GM12878 (cell line): ENCODE results near the gene POLG. TPM values are rescaled to one million over a fixed set of nuclear protein-coding genes. Genes with fewer than 3 reads are reported as not detected.
A peak's percentile ranks its signal among the peaks of the same experiment; 100 is the strongest.

Source experiments
- ATAC-seq: fragments of 200-7000 bp; cut with Tn5 transposase; 3 replicates; pipeline ENCODE4 v1.9.1; 2020; ENCODE audit warnings: mild to moderate bottlenecking, moderate library complexity
- BruUV-seq: library from RNA; stranded (reverse); fragments of 400-500 nt; replicated peaks from 2 replicates; lab custom pipeline; 2021; lab: Mats Ljungman, UMichigan
- CTCF ChIA-PET: fragments of 300-600 bp; sonication (Branson Sonifier 250); formaldehyde crosslinking; extraction: SDS; loops from one replicate; lab custom pipeline; 2021; ENCODE audit warnings: inconsistent platforms; lab: Yijun Ruan, JAX
- POLR2A ChIA-PET: fragments of 350-600 bp; formaldehyde crosslinking; extraction: SDS; loops from one replicate; lab custom pipeline; 2021; ENCODE audit warnings: inconsistent platforms; lab: Charles Lee
- RAD21 ChIA-PET: fragments of 300-600 bp; sonication (Branson Sonifier 250); formaldehyde crosslinking; loops from one replicate; lab custom pipeline; 2023; ENCODE audit warnings: antibody characterized with exemption; ENCODE audit not compliant: unreplicated experiment; lab: Charles Lee
- SMC1A ChIA-PET: fragments of 300-600 bp; sonication (Branson Sonifier 250); formaldehyde crosslinking; loops from one replicate; lab custom pipeline; 2023; ENCODE audit not compliant: unreplicated experiment, uncharacterized antibody; lab: Charles Lee
- DNase-seq: peaks from one replicate; pipeline ENCODE4 v3.0.0-alpha.2; 2011; ENCODE audit warnings: low read depth, low spot score
- FAIRE-seq: peaks from 3 replicates; lab custom pipeline; 2011; peaks lifted over from hg19 to GRCh38; lab: Jason Lieb, UNC
- H2AFZ ChIP-seq: 2 replicates; pipeline ENCODE4 v1.6.0; 2011; ENCODE audit warnings: low read depth, low read length, control low read depth; ENCODE audit not compliant: control insufficient read depth
- H3K27ac ChIP-seq: 2 replicates; pipeline ENCODE4 v1.5.1; 2011; ENCODE audit warnings: control low read depth; ENCODE audit not compliant: control insufficient read depth, insufficient read depth
- H3K27me3 ChIP-seq, 2 experiments: replicated peaks in 1 of 2; 2 replicates each; pipeline versions ENCODE4 v1.6.0 to v1.6.1; 2011; ENCODE audit warnings: low read length in 1 of 2; ENCODE audit not compliant: control insufficient read depth in 2 of 2, insufficient read depth in 2 of 2
- H3K36me3 ChIP-seq, 2 experiments: 2 replicates each; pipeline ENCODE4 v1.5.1; 2011; ENCODE audit warnings: low read length in 1 of 2; ENCODE audit not compliant: control insufficient read depth in 2 of 2, insufficient read depth in 2 of 2
- H3K4me1 ChIP-seq: 2 replicates; pipeline ENCODE4 v1.6.1; 2011; ENCODE audit warnings: mild to moderate bottlenecking, low read length, moderate library complexity, mixed read lengths; ENCODE audit not compliant: control insufficient read depth, insufficient read depth
- H3K4me2 ChIP-seq: 2 replicates; pipeline ENCODE4 v1.6.0; 2011; ENCODE audit warnings: control low read depth; ENCODE audit not compliant: control insufficient read depth, insufficient read depth
- H3K4me3 ChIP-seq: fragments of 200-600 bp; sonication (generic); 2 replicates; pipeline ENCODE4 v1.5.1; 2016
- H3K79me2 ChIP-seq: 2 replicates; pipeline ENCODE4 v1.6.0; 2011; ENCODE audit warnings: low read length; ENCODE audit not compliant: control insufficient read depth, insufficient read depth
- H3K9ac ChIP-seq: 2 replicates; pipeline ENCODE4 v1.8.0; 2011; ENCODE audit warnings: low read length, control low read depth, mixed read lengths; ENCODE audit not compliant: control insufficient read depth, insufficient read depth
- H3K9me3 ChIP-seq: replicated peaks from 3 replicates; pipeline ENCODE4 v1.5.1; 2011; ENCODE audit warnings: mild to moderate bottlenecking, low read length; ENCODE audit not compliant: control insufficient read depth, insufficient read depth
- H4K20me1 ChIP-seq: 2 replicates; pipeline ENCODE4 v1.6.0; 2011; ENCODE audit not compliant: control insufficient read depth, insufficient read depth
- CBX5 ChIP-seq: sonication (generic); IDR thresholded peaks from 2 replicates; pipeline ENCODE4 v1.6.1; 2016; ENCODE audit warnings: low read depth, moderate library complexity, mild to moderate bottlenecking, inconsistent platforms
- EP300 ChIP-seq, 2 experiments: fragments of 150-350 bp in 1 of 2; IDR thresholded peaks; 2 replicates each; pipeline ENCODE4 v1.6.1; 2011 to 2012; ENCODE audit warnings: low read depth in 2 of 2, low read length in 2 of 2, borderline replicate concordance in 1 of 2, improper control_type of control experiment in 1 of 2, inconsistent platforms in 1 of 2; ENCODE audit not compliant: control insufficient read depth in 1 of 2
- FOXM1 ChIP-seq: IDR thresholded peaks from 2 replicates; pipeline ENCODE4 v1.6.1; 2012; ENCODE audit warnings: low read depth, mild to moderate bottlenecking, inconsistent platforms, low read length, moderate library complexity
- MTA3 ChIP-seq: IDR thresholded peaks from 2 replicates; pipeline ENCODE4 v1.6.1; 2012; ENCODE audit warnings: low read length, inconsistent platforms, borderline replicate concordance
- MYC ChIP-seq: IDR thresholded peaks from 2 replicates; pipeline ENCODE4 v1.6.1; 2011; ENCODE audit warnings: mild to moderate bottlenecking, low read length, moderate library complexity, inconsistent platforms; ENCODE audit not compliant: insufficient read depth, insufficient replicate concordance, insufficient read length, severe bottlenecking
- ZBTB33 ChIP-seq: fragments of 450-650 bp; IDR thresholded peaks from 2 replicates; pipeline ENCODE4 v1.6.1; 2017; ENCODE audit warnings: mild to moderate bottlenecking
- WGBS: methylation state at CpG from one replicate; pipeline ENCODE4 v1.1.6; 2016; ENCODE audit warnings: low lambda C conversion rate; ENCODE audit not compliant: insufficient replicate concordance, insufficient coverage; ENCODE audit errors: missing lambda C conversion rate; 5-methylcytosine and 5-hydroxymethylcytosine counted together
- in situ Hi-C: fragments of 300-500 bp; cut with MboI; formaldehyde crosslinking; loops from 9 replicates; pipeline ENCODE4 v1.14.3; 2018; ENCODE audit warnings: mixed read lengths
- intact Hi-C: fragments of 100-400 bp; cut with micrococcal nuclease; formaldehyde crosslinking; loops from one replicate; pipeline ENCODE4 v1.14.2; 2022; ENCODE audit not compliant: unreplicated experiment
- polyA plus RNA-seq, 11 experiments: library from polyadenylated mRNA; depleted of rRNA in 4 of 11; unstranded in 6 of 11; stranded (reverse) in 5 of 11; fragments of >200 nt; fragmentation: Nextera tagmentation in 4 of 11; fragmentation: Illumina TruSeq in 1 of 11; extraction: Ambion mirVana in 4 of 11; extraction: Trizol in 1 of 11; gene quantifications; 1 replicate in 1 of 11; 2 replicates in 10 of 11; pipeline versions ENCODE4 v1.2.1 to v1.2.3, GENCODE V29; 2011 to 2016; ENCODE audit warnings: inconsistent platforms in 2 of 11, missing spikeins in 2 of 11, low read depth in 1 of 11
- total RNA-seq, 4 experiments: library from RNA; depleted of rRNA in 3 of 4; stranded (reverse); fragments of >200 nt in 3 of 4; fragmentation: Illumina TruSeq in 1 of 4; extraction: Trizol in 1 of 4; gene quantifications; 2 replicates each; pipeline versions ENCODE4 v1.2.1 to v1.2.3, GENCODE V29; 2013 to 2021
- TF ChIP-seq, protein P1 (sequence below), 3 experiments: IDR thresholded peaks in 2 of 3; conservative IDR thresholded peaks in 1 of 3; 2 replicates each; pipeline ENCODE4 v1.5.1; 2011; ENCODE audit warnings: low read depth in 3 of 3, low read length in 3 of 3, mild to moderate bottlenecking in 3 of 3, control low read depth in 2 of 3, moderate library complexity in 2 of 3, inconsistent platforms in 1 of 3, mixed read lengths in 1 of 3; ENCODE audit not compliant: control insufficient read depth in 2 of 3, insufficient read depth in 1 of 3; ENCODE audit errors: extremely low read depth in 1 of 3
- TF ChIP-seq, protein P2 (sequence below): fragments of 450-650 bp; conservative IDR thresholded peaks from 2 replicates; pipeline ENCODE4 v1.6.1; 2017; ENCODE audit warnings: mild to moderate bottlenecking, moderate library complexity
- TF ChIP-seq, protein P3 (sequence below): fragments of 150-350 bp; IDR thresholded peaks from 2 replicates; pipeline ENCODE4 v1.6.1; 2016; ENCODE audit warnings: low read depth, low read length

Gene POLG
- total and polyA plus RNA-seq, 10 of the 15 experiments (the other 5 are each of a cell fraction or from before 2014, with no cell fraction given) = 14.8 to 71.1 (median 33.0) TPM

- no peaks in the 10 kb centered on the region for H3K36me3 ChIP-seq
- H3K9ac ChIP-seq = no peak overlapping the region
- H3K79me2 ChIP-seq = no peaks in the 10 kb centered on the region
- POLR2A ChIA-PET = no interaction called here
- in situ Hi-C loops (loop anchor here (5.0 kb wide), 1 partner anchor 73 kb away; no protein-coding TSS in a partner anchor), intact Hi-C loops (no loop called here)
- WGBS = 6% methylated on average over 27 of the region's 32 CpGs
- H3K4me2 ChIP-seq = 0 out of 2 replicates have a peak overlapping the region, but pooled peaks have one; percentile 2
- SMC1A ChIA-PET = interaction anchor here (0.6 to 2.8 kb wide), 8 partner anchors 9 to 113 kb away, joined by 3 to 21 read pairs (median 4); no protein-coding TSS in a partner anchor
- H3K27ac ChIP-seq = no peak overlapping the region
- no peaks in the 10 kb centered on the region for H3K9me3 ChIP-seq
- H3K4me3 ChIP-seq = no peak overlapping the region
- DNase-seq = no peak
- peaks cover 13 to 35% of the 10 kb centered on the region in 2 experiments for H3K27me3 ChIP-seq
- H3K4me1 ChIP-seq = no peaks in the 10 kb centered on the region
- peak; percentile 10 for ATAC-seq
- no peak overlapping the region for H2AFZ ChIP-seq
- no peak for FAIRE-seq
- RAD21 ChIA-PET = interaction anchor here (0.6 to 2.9 kb wide), 12 partner anchors 9 to 221 kb away, joined by 3 to 26 read pairs (median 4); no protein-coding TSS in a partner anchor
- TF ChIP-seq CBX5 = no peak
- TF ChIP-seq, protein P1, sequence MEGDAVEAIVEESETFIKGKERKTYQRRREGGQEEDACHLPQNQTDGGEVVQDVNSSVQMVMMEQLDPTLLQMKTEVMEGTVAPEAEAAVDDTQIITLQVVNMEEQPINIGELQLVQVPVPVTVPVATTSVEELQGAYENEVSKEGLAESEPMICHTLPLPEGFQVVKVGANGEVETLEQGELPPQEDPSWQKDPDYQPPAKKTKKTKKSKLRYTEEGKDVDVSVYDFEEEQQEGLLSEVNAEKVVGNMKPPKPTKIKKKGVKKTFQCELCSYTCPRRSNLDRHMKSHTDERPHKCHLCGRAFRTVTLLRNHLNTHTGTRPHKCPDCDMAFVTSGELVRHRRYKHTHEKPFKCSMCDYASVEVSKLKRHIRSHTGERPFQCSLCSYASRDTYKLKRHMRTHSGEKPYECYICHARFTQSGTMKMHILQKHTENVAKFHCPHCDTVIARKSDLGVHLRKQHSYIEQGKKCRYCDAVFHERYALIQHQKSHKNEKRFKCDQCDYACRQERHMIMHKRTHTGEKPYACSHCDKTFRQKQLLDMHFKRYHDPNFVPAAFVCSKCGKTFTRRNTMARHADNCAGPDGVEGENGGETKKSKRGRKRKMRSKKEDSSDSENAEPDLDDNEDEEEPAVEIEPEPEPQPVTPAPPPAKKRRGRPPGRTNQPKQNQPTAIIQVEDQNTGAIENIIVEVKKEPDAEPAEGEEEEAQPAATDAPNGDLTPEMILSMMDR (IDR thresholded peaks at IDR 0.05 in 2 of 3, conservative IDR thresholded peaks at IDR 0.05 in 1 of 3; ENCODE audit: control insufficient read depth in 2 of 3, extremely low read depth in 1 of 3, insufficient read depth in 1 of 3, low read depth in 3 of 3, low read length in 3 of 3) = peak in 1 of 3 experiments; percentile 0; a peak in 1 of 6 replicates
- TF ChIP-seq, protein P2, sequence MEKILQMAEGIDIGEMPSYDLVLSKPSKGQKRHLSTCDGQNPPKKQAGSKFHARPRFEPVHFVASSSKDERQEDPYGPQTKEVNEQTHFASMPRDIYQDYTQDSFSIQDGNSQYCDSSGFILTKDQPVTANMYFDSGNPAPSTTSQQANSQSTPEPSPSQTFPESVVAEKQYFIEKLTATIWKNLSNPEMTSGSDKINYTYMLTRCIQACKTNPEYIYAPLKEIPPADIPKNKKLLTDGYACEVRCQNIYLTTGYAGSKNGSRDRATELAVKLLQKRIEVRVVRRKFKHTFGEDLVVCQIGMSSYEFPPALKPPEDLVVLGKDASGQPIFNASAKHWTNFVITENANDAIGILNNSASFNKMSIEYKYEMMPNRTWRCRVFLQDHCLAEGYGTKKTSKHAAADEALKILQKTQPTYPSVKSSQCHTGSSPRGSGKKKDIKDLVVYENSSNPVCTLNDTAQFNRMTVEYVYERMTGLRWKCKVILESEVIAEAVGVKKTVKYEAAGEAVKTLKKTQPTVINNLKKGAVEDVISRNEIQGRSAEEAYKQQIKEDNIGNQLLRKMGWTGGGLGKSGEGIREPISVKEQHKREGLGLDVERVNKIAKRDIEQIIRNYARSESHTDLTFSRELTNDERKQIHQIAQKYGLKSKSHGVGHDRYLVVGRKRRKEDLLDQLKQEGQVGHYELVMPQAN = no peak
- TF ChIP-seq MTA3 = no peak
- TF ChIP-seq, protein P3, sequence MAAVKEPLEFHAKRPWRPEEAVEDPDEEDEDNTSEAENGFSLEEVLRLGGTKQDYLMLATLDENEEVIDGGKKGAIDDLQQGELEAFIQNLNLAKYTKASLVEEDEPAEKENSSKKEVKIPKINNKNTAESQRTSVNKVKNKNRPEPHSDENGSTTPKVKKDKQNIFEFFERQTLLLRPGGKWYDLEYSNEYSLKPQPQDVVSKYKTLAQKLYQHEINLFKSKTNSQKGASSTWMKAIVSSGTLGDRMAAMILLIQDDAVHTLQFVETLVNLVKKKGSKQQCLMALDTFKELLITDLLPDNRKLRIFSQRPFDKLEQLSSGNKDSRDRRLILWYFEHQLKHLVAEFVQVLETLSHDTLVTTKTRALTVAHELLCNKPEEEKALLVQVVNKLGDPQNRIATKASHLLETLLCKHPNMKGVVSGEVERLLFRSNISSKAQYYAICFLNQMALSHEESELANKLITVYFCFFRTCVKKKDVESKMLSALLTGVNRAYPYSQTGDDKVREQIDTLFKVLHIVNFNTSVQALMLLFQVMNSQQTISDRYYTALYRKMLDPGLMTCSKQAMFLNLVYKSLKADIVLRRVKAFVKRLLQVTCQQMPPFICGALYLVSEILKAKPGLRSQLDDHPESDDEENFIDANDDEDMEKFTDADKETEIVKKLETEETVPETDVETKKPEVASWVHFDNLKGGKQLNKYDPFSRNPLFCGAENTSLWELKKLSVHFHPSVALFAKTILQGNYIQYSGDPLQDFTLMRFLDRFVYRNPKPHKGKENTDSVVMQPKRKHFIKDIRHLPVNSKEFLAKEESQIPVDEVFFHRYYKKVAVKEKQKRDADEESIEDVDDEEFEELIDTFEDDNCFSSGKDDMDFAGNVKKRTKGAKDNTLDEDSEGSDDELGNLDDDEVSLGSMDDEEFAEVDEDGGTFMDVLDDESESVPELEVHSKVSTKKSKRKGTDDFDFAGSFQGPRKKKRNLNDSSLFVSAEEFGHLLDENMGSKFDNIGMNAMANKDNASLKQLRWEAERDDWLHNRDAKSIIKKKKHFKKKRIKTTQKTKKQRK = no peak
- TF ChIP-seq EP300 (IDR thresholded peaks at IDR 0.05; ENCODE audit: borderline replicate concordance in 1 of 2, control insufficient read depth in 1 of 2, low read depth in 2 of 2, low read length in 2 of 2) = no peak
- TF ChIP-seq ZBTB33 = no peak
- no peak for TF ChIP-seq MYC
- no peak for TF ChIP-seq FOXM1
- no TSS peak for BruUV-seq
- CTCF ChIA-PET = interaction anchor here (0.6 to 7.5 kb wide), 45 partner anchors 8 to 400 kb away, joined by 3 to 116 read pairs (median 7); partner anchors contain the start of genes POLG and TICRR
- H4K20me1 ChIP-seq = 0 out of 2 replicates have a peak, but pooled peaks cover 3% of the 10 kb centered on the region
Measured at GRCh38 chr15:89359471-89360293, 25.1 kb upstream of the POLG start.
